HG03571 (cell line): Measurements from ENCODE around the gene SLCO3A1.

ENCODE experiments used
- ATAC-seq: cut with Tn5 transposase; IDR thresholded peaks from one replicate; pipeline ENCODE4 v1.9.1; 2021; ENCODE audit not compliant: unreplicated experiment

SLCO3A1 gene

GRCh38 chr15:91997163-91997562 is 143.7 kb downstream of the SLCO3A1 start:
- no peak for ATAC-seq

- ATAC-seq: no peak
These were observed 147.2 kb downstream of the SLCO3A1 start for GRCh38 chr15:92000709-92001108.

DNA sequence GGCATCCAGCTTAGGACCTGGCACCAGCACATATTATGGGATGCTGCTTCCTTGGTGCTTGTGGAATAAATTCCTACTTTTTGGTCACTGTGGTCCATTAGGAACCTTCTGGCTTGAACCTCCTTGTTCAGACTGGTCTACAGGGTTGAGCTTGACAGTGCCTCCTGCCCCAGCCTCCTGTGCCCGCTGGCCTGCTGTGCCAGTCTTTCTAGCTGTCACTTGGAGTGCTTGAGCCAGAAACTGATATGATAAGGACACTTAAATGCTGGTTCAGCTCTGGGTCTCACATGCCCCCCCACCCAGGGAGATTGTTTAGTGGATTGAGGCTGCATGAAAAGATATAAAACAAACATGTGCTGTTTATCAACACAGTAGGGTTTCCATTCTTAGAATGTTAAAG is 147.8 kb downstream of the SLCO3A1 start:
- ATAC-seq: no peak

- ATAC-seq: no peak
These were observed 149.2 kb downstream of the SLCO3A1 start for GRCh38 chr15:92002666-92003065.

DNA sequence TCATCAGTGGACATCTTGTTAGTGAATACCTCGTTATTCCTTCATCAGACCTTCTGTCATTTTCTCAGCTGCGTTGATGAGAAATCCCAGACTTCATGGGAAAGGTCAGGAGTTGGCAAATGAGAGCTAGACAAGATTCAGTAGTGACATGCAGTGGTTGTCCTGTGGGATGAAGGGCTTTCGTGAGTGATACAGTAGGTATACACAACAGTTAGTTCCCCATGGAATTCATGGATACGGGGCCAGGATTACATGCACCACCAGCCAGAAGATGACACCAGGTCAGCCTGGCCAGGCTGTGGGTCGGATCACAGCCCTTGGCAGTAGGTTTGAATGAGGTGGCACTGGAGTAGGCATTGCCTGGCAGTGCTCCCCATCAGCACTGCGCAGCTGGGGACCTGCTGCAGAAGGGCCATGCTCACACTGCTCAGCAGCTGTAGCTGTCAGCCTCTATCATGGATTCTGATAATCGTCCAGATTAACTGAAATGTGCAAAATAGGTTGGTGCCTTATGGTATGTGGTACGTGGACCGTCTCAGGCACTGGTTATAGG is 150.1 kb downstream of the SLCO3A1 start:
- no peak for ATAC-seq

GRCh38 chr15:92005154-92005553 is 151.6 kb downstream of the SLCO3A1 start:
- ATAC-seq: no peak

GRCh38 chr15:92006186-92007028 is 152.9 kb downstream of the SLCO3A1 start:
- ATAC-seq: no peak

GRCh38 chr15:92009162-92009561 is 155.7 kb downstream of the SLCO3A1 start:
- ATAC-seq: no peak

GRCh38 chr15:92011611-92012367 is 158.3 kb downstream of the SLCO3A1 start:
- no peak for ATAC-seq

GRCh38 chr15:92012368-92012629 is 158.8 kb downstream of the SLCO3A1 start:
- no peak for ATAC-seq

- ATAC-seq: no peak
These were observed 159.4 kb downstream of the SLCO3A1 start for GRCh38 chr15:92012881-92013280.

- ATAC-seq: no peak
These were observed 160.9 kb downstream of the SLCO3A1 start for GRCh38 chr15:92014281-92015030.

- no peak for ATAC-seq
These were observed 164.5 kb downstream of the SLCO3A1 start for GRCh38 chr15:92017882-92018534.

DNA sequence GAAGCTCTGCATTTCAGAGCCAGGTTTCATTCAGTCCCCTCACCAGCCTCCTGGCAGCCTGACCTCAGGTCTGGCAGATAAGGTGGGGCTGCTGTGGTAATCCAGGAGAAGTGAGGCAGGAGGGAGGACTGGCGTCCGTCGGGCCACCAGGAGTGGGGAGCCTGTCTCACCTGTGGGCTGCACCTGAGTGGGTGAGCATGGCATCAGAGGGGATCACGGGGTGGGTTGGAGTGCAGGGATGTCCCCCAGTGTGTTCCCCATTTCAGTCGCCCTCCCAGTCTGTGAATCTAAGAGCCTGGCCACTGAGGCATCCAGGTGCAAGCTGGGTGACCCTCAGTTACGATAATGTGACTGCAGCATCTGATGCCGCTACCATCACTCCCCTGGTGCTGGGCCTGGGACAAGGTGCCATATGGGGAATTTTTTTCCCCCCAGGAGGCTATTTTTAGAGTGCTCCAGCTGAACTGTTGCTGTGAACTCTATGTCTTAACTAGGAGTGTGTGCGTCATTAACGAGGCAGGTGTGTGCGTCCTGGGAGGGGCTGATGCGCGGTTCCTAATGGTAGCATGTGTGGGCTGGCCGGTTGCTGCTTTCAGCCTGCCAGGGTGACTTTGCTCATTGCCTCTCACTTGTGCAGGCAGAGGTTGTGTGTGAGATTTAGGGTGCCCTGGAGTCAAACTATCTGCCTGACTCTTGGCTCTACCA is 165.2 kb downstream of the SLCO3A1 start:
- ATAC-seq: no peak

DNA sequence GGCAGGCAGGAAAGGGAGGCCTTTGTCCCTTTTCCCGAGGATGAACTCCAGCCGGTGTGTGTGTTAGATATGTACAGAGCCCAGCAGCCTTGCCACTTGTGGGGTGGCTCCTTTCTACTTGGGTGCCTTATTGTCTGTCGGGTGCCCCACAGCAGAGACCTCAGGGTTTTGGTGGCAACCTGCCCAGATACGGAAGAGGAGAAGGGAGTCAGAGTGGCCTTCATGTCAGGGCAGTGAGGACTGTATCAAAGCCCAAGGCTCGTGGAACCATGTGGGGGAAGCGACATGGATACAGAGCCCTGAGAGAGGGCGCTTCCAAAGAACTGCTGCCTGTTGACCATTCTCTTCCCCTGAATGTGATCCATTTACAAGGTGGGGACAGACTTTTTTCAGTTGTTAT is 166.2 kb downstream of the SLCO3A1 start:
- ATAC-seq: no peak

- no peak for ATAC-seq
These were observed 166.7 kb downstream of the SLCO3A1 start for GRCh38 chr15:92020207-92020606.

DNA sequence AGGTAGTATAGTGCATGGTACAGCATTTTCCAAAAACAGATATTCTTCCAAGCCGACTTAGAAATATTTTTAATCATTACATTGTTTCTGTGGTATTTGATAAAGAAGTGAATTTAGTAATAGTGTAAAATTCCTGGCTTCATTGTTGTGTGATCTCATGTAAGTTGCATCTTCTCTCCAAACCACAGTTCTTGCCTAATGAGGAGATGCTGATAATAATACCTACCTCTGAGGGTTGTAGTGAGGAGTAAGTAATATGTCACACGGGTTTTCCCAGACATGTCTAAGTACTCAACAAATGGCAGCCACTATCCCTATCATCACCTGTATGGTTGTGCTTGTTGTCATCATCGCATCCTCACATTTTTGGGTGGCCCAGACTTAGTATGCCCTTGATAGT is 167.3 kb downstream of the SLCO3A1 start:
- no peak for ATAC-seq

DNA sequence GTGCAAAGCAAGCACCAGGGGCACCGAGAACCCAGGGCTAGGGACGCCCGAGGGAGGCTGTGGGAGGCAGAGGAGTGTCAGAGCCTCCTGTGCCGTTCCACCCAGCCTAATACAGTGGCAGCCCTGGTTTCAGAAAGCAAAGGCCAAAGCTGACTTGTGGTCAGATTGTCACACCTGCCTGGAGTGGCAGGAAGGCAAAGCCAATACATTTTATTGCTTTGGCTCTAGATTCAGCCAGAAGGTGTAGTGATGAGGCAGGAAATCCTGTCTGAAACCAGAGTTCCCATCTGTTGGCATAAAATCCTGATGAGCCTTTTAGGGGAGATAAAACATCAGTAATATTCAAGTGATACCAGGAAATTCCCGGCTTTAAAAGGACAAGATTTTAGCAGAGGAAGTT is 168.3 kb downstream of the SLCO3A1 start:
- ATAC-seq: no peak

DNA sequence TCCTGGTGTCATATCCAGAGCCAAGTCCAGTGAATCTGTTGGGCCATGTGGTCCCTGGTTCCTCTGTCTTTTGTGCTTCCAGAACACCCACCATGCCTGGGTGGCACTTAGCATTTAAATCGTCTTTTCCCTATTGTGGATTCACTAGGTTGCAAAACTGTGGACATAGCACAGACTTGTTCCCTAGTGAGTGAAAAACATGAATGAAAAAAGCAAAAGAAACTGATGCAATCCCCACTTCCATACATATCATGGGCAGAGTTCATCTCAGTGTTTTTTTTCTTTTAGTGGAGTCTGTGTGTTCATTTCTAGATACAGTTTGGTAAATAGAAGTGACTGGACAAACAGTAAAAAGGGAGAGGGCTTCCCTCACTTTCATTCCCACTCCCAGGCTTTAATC is 170.5 kb downstream of the SLCO3A1 start:
- ATAC-seq: no peak

DNA sequence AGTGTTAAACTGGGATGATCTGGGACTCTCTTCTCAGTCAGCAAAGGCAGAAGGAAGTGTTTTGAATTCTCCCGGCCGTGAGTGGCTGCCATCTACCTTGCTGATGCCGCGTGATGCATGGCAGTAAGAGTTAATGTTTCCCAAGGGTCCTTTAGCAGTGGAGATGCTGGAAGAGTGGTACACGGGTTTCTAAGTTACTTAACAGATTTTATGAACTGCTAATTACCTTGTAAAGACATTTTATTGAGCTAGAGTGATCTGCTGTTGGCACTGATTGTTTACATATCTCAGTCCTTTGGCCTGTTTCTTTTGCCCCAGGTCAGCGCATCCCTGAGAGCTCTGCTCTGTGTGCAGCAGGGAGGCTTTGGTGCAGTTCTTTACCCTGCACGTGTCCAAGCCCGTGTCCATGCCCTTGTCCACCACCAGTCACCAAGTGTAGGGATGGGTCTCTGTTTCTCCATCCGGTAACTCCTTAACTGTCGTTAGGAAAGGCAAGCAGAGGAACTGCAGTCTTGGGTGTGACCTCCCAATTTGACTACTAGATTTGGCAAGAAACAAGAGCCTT is 172.3 kb downstream of the SLCO3A1 start:
- no peak for ATAC-seq
